HG02870 (cell line): ENCODE data around the gene KLF3.
A peak's percentile ranks its signal among the peaks of the same experiment; 100 is the strongest.

Source experiments
- ATAC-seq: cut with Tn5 transposase; IDR thresholded peaks from one replicate; pipeline ENCODE4 v1.9.1; 2021; ENCODE audit warnings: mild to moderate bottlenecking, moderate library complexity; ENCODE audit not compliant: unreplicated experiment

KLF3 gene

GRCh38 chr4:38673130-38673978 lies 9.4 kb downstream of the KLF3 start:
- no peak for ATAC-seq

GRCh38 chr4:38674258-38675144 lies 10.5 kb downstream of the KLF3 start:
- ATAC-seq = no peak

- ATAC-seq = no peak
Observed at GRCh38 chr4:38675146-38676121, 11.4 kb downstream of the KLF3 start.

- ATAC-seq = no peak
Observed at GRCh38 chr4:38676986-38677385, 13.0 kb downstream of the KLF3 start.

- ATAC-seq = no peak
Observed at GRCh38 chr4:38677441-38677840, 13.4 kb downstream of the KLF3 start.

GRCh38 chr4:38678078-38678477 lies 14.1 kb downstream of the KLF3 start:
- ATAC-seq = no peak

- no peak for ATAC-seq
Observed at GRCh38 chr4:38679921-38680320, 15.9 kb downstream of the KLF3 start.

- no peak for ATAC-seq
Observed at GRCh38 chr4:38681281-38681991, 17.4 kb downstream of the KLF3 start.

GRCh38 chr4:38682336-38682735 lies 18.3 kb downstream of the KLF3 start:
- no peak for ATAC-seq

- ATAC-seq = no peak
Observed at GRCh38 chr4:38683276-38683675, 19.3 kb downstream of the KLF3 start.

- ATAC-seq = no peak
Observed at GRCh38 chr4:38684271-38684670, 20.3 kb downstream of the KLF3 start.

GRCh38 chr4:38684951-38685844 lies 21.2 kb downstream of the KLF3 start:
- ATAC-seq = no peak

GRCh38 chr4:38686682-38687081 lies 22.7 kb downstream of the KLF3 start:
- ATAC-seq = no peak

- peak; percentile 53 for ATAC-seq
Observed at GRCh38 chr4:38687571-38688011, 23.6 kb downstream of the KLF3 start.

GRCh38 chr4:38688676-38689355 lies 24.8 kb downstream of the KLF3 start:
- ATAC-seq = no peak

GRCh38 chr4:38691251-38692008 lies 27.4 kb downstream of the KLF3 start:
- ATAC-seq = no peak

- ATAC-seq = no peak
Observed at GRCh38 chr4:38692421-38692820, 28.4 kb downstream of the KLF3 start.

- no peak for ATAC-seq
Observed at GRCh38 chr4:38693569-38693968, 29.6 kb downstream of the KLF3 start.
